ENCODE results near the gene PPFIA2.

PPFIA2 gene

GRCh38 chr12:81296556-81297305, 462.4 kb downstream of the PPFIA2 start:
- no peak overlapping the region for H3K27ac ChIP-seq (ENCODE audit: low read depth, low read length, poor library complexity, severe bottlenecking)
- no peaks in the 10 kb centered on the region for H4K20me1 ChIP-seq (ENCODE audit: insufficient read depth, low read length)
- H3K9me2 ChIP-seq (ENCODE audit: low read depth, low read length) = no peaks in the 10 kb centered on the region
- TF ChIP-seq EZH2 (IDR thresholded peaks at IDR 0.05; ENCODE audit: borderline replicate concordance, low read length) = no peak
- TF ChIP-seq, protein P1, sequence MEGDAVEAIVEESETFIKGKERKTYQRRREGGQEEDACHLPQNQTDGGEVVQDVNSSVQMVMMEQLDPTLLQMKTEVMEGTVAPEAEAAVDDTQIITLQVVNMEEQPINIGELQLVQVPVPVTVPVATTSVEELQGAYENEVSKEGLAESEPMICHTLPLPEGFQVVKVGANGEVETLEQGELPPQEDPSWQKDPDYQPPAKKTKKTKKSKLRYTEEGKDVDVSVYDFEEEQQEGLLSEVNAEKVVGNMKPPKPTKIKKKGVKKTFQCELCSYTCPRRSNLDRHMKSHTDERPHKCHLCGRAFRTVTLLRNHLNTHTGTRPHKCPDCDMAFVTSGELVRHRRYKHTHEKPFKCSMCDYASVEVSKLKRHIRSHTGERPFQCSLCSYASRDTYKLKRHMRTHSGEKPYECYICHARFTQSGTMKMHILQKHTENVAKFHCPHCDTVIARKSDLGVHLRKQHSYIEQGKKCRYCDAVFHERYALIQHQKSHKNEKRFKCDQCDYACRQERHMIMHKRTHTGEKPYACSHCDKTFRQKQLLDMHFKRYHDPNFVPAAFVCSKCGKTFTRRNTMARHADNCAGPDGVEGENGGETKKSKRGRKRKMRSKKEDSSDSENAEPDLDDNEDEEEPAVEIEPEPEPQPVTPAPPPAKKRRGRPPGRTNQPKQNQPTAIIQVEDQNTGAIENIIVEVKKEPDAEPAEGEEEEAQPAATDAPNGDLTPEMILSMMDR (IDR thresholded peaks at IDR 0.05; ENCODE audit: low read length) = no peak
- no peak overlapping the region for H3K4me3 ChIP-seq (ENCODE audit: low read depth, low read length, poor library complexity, severe bottlenecking)
- H3K9me3 ChIP-seq (ENCODE audit: low read length) = no peaks in the 10 kb centered on the region
- no peaks in the 10 kb centered on the region for H3F3A ChIP-seq (ENCODE audit: insufficient read depth, low read length)
- no peak overlapping the region for H3K4me2 ChIP-seq (ENCODE audit: low read length)
- no peak overlapping the region for H3K9ac ChIP-seq (ENCODE audit: low read length)
- H3K4me1 ChIP-seq (ENCODE audit: insufficient read depth, low read length, severe bottlenecking) = no peaks in the 10 kb centered on the region
- no peaks in the 10 kb centered on the region for H3K27me3 ChIP-seq (ENCODE audit: insufficient read depth, low read length)
- no peaks in the 10 kb centered on the region for H3K36me3 ChIP-seq (ENCODE audit: insufficient read depth, low read length)
- no peak overlapping the region for H2AFZ ChIP-seq (ENCODE audit: low read length)
- no peaks in the 10 kb centered on the region for H3K79me2 ChIP-seq (ENCODE audit: insufficient read depth, low read length)

GRCh38 chr12:81295251-81295650, 463.9 kb downstream of the PPFIA2 start:
- H3K9ac ChIP-seq (ENCODE audit: low read length) = no peak overlapping the region
- no peaks in the 10 kb centered on the region for H3K4me1 ChIP-seq (ENCODE audit: insufficient read depth, low read length, severe bottlenecking)
- H2AFZ ChIP-seq (ENCODE audit: low read length) = no peak overlapping the region
- no peak overlapping the region for H3K27ac ChIP-seq (ENCODE audit: low read depth, low read length, poor library complexity, severe bottlenecking)
- H3F3A ChIP-seq (ENCODE audit: insufficient read depth, low read length) = no peaks in the 10 kb centered on the region
- no peaks in the 10 kb centered on the region for H4K20me1 ChIP-seq (ENCODE audit: insufficient read depth, low read length)
- no peak overlapping the region for H3K4me2 ChIP-seq (ENCODE audit: low read length)
- no peaks in the 10 kb centered on the region for H3K36me3 ChIP-seq (ENCODE audit: insufficient read depth, low read length)
- no peaks in the 10 kb centered on the region for H3K27me3 ChIP-seq (ENCODE audit: insufficient read depth, low read length)
- H3K79me2 ChIP-seq (ENCODE audit: insufficient read depth, low read length) = no peaks in the 10 kb centered on the region
- TF ChIP-seq, protein P1 (IDR thresholded peaks at IDR 0.05; ENCODE audit: low read length) = no peak
- TF ChIP-seq EZH2 (IDR thresholded peaks at IDR 0.05; ENCODE audit: borderline replicate concordance, low read length) = no peak
- H3K9me2 ChIP-seq (ENCODE audit: low read depth, low read length) = no peaks in the 10 kb centered on the region
- H3K9me3 ChIP-seq (ENCODE audit: low read length) = no peaks in the 10 kb centered on the region
- no peak overlapping the region for H3K4me3 ChIP-seq (ENCODE audit: low read depth, low read length, poor library complexity, severe bottlenecking)

DNA sequence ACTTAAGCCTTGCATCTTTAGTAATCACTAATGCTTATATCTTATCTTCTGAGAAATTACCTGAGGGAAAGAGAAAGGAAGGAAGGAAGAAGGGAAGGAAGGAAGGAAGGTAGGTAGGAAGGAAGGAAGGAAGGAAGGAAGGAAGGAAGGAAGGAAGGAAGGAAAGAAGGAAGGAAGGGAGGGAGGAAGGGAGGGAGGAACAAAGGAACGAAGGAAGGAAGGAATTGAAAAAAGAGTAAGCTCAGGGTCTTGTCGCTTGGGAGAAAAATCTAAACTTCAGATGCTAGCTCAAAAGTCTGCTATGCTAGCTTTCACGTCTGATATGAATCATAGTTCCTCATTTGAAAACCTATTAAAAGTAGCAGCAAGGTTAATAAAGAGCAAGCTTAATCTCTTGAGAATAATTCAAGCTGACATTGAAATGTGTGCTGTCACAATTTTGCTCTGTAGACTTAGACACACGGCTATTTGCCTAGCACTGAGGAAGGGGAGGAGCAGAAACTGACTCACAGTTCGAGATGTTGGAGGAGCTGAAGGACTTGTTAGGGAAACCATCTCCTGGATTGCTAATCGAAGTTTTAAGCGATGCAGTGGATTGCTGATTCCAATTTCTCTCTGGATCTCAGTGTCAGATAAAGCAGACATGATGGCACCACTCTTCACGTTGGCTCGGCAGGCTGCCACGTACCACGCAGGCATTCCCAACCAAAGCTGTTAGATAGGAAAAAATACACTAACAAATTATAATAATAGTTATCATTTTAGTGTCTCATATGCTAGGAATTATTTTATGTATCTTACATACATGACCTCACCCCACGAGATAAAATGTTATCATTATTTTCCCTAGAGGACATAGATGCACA, 464.6 kb downstream of the PPFIA2 start:
- Histone ChIP-seq H3K79me2 (ENCODE audit: insufficient read depth, low read length) (no peaks in the 10 kb centered on the region), H3F3A (ENCODE audit: insufficient read depth, low read length) (no peaks in the 10 kb centered on the region), H3K4me1 (ENCODE audit: insufficient read depth, low read length, severe bottlenecking) (no peaks in the 10 kb centered on the region), H3K27me3 (ENCODE audit: insufficient read depth, low read length) (no peaks in the 10 kb centered on the region), H4K20me1 (ENCODE audit: insufficient read depth, low read length) (no peaks in the 10 kb centered on the region), H3K4me3 (ENCODE audit: low read depth, low read length, poor library complexity, severe bottlenecking) (no peak overlapping the region), H3K27ac (ENCODE audit: low read depth, low read length, poor library complexity, severe bottlenecking) (no peak overlapping the region), H3K4me2 (ENCODE audit: low read length) (no peak overlapping the region), H3K9me2 (ENCODE audit: low read depth, low read length) (no peaks in the 10 kb centered on the region), H2AFZ (ENCODE audit: low read length) (no peak overlapping the region), H3K9me3 (ENCODE audit: low read length) (no peaks in the 10 kb centered on the region), H3K9ac (ENCODE audit: low read length) (no peak overlapping the region), H3K36me3 (ENCODE audit: insufficient read depth, low read length) (no peaks in the 10 kb centered on the region)
- no peak for TF ChIP-seq EZH2 (IDR thresholded peaks at IDR 0.05; ENCODE audit: borderline replicate concordance, low read length)
